Caco-2 (cell line): ENCODE results near the gene ERO1B. TPM values are rescaled to one million over a fixed set of nuclear protein-coding genes. Genes with fewer than 3 reads are reported as not detected.

Source experiments
- BruUV-seq: library from RNA; stranded (reverse); fragments of 400-500 nt; replicated peaks from 2 replicates; lab custom pipeline; 2021; lab: Mats Ljungman, UMichigan
- CTCF ChIA-PET: fragments of 300-600 bp; sonication (Branson Sonifier 250); formaldehyde crosslinking; loops from one replicate; lab custom pipeline; 2022; ENCODE audit warnings: antibody characterized with exemption; lab: Charles Lee
- POLR2A ChIA-PET: fragments of 300-600 bp; sonication (Branson Sonifier 250); formaldehyde crosslinking; loops from one replicate; lab custom pipeline; 2022; ENCODE audit warnings: antibody characterized with exemption; lab: Charles Lee
- DNase-seq, 2 experiments: peaks; one replicate each; pipeline versions ENCODE4 v3.0.0 to v3.0.0-alpha.2; 2020 to 2022
- H3K27me3 ChIP-seq: replicated peaks from 2 replicates; pipeline ENCODE4 v1.6.0; 2011; ENCODE audit warnings: low read length; ENCODE audit not compliant: control insufficient read depth, insufficient read depth
- H3K36me3 ChIP-seq: 2 replicates; pipeline ENCODE4 v1.5.1; 2011; ENCODE audit warnings: low read length; ENCODE audit not compliant: control insufficient read depth, insufficient read depth
- H3K4me1 ChIP-seq: fragments of 250-450 bp; sonication (Bioruptor Pico); 2 replicates; pipeline ENCODE4 v1.5.1; 2020; ENCODE audit warnings: mild to moderate bottlenecking
- H3K4me3 ChIP-seq: 2 replicates; pipeline ENCODE4 v1.5.1; 2011; ENCODE audit warnings: low read depth, mild to moderate bottlenecking, control low read depth, low read length
- H3K9me3 ChIP-seq: fragments of 250-450 bp; sonication (Bioruptor Pico); 2 replicates; pipeline ENCODE4 v1.5.1; 2020; ENCODE audit warnings: mild to moderate bottlenecking, moderate library complexity
- H3K27ac Mint-ChIP-seq: one replicate; pipeline ENCODE4 v1.8.0; 2022; ENCODE audit warnings: mixed read lengths; ENCODE audit not compliant: unreplicated experiment
- H3K27me3 Mint-ChIP-seq: one replicate; pipeline ENCODE4 v1.8.0; 2022; ENCODE audit warnings: mixed read lengths; ENCODE audit not compliant: insufficient read depth, unreplicated experiment
- H3K36me3 Mint-ChIP-seq: one replicate; pipeline ENCODE4 v1.8.0; 2022; ENCODE audit warnings: mild to moderate bottlenecking, mixed read lengths; ENCODE audit not compliant: insufficient read depth, unreplicated experiment
- H3K4me1 Mint-ChIP-seq: one replicate; pipeline ENCODE4 v1.8.0; 2022; ENCODE audit warnings: low read depth, mixed read lengths; ENCODE audit not compliant: unreplicated experiment
- H3K4me3 Mint-ChIP-seq: one replicate; pipeline ENCODE4 v1.8.0; 2022; ENCODE audit warnings: mild to moderate bottlenecking, moderate library complexity, mixed read lengths; ENCODE audit not compliant: unreplicated experiment
- H3K9me3 Mint-ChIP-seq: one replicate; pipeline ENCODE4 v1.8.0; 2022; ENCODE audit warnings: mixed read lengths; ENCODE audit not compliant: unreplicated experiment
- CTCF ChIP-seq, 2 experiments: fragments of 200-600 bp in 1 of 2; IDR thresholded peaks; 1 replicate in 1 of 2; 2 replicates in 1 of 2; pipeline versions ENCODE4 v1.5.1 to v1.8.0; 2011 to 2022; ENCODE audit warnings: antibody characterized with exemption in 1 of 2, control low read depth in 1 of 2, inconsistent platforms in 1 of 2, low read depth in 1 of 2, low read length in 1 of 2, mild to moderate bottlenecking in 1 of 2, moderate library complexity in 1 of 2; ENCODE audit not compliant: insufficient read depth in 1 of 2, severe bottlenecking in 1 of 2, unreplicated experiment in 1 of 2
- intact Hi-C: fragments of 100-400 bp; cut with micrococcal nuclease; formaldehyde crosslinking; loops from one replicate; pipeline ENCODE4 v1.10.0; 2022; ENCODE audit not compliant: unreplicated experiment
- total RNA-seq: library from RNA; stranded (reverse); gene quantifications from 2 replicates; pipeline ENCODE4 v1.2.3, GENCODE V29; 2022

ERO1B gene
- total RNA-seq, 1 experiment from 2014 or later, result 2.6 TPM

GRCh38 chr1:236207569-236207968, 74.2 kb downstream of the ERO1B start:
- POLR2A ChIA-PET, result no interaction called here
- TF ChIP-seq CTCF (IDR thresholded peaks at IDR 0.05; ENCODE audit: insufficient read depth in 1 of 2, low read depth in 1 of 2, low read length in 1 of 2, severe bottlenecking in 1 of 2, unreplicated experiment in 1 of 2), result no peak
- H3K36me3 ChIP-seq, result no peaks in the 10 kb centered on the region
- BruUV-seq, result no TSS peak
- intact Hi-C loops, result no loop called here
- Mint-ChIP-seq H3K9me3 (peaks cover 15% of the 10 kb centered on the region), H3K27ac (no peak overlapping the region), H3K4me1 (no peaks in the 10 kb centered on the region), H3K27me3 (no peaks in the 10 kb centered on the region), H3K36me3 (peaks cover 4% of the 10 kb centered on the region), H3K4me3 (no peak overlapping the region)
- DNase-seq, result no peak
- CTCF ChIA-PET, result no interaction called here
- no peak overlapping the region for H3K4me3 ChIP-seq
- H3K4me1 ChIP-seq, result no peaks in the 10 kb centered on the region
- H3K9me3 ChIP-seq, result no peaks in the 10 kb centered on the region
- no peaks in the 10 kb centered on the region for H3K27me3 ChIP-seq

DNA sequence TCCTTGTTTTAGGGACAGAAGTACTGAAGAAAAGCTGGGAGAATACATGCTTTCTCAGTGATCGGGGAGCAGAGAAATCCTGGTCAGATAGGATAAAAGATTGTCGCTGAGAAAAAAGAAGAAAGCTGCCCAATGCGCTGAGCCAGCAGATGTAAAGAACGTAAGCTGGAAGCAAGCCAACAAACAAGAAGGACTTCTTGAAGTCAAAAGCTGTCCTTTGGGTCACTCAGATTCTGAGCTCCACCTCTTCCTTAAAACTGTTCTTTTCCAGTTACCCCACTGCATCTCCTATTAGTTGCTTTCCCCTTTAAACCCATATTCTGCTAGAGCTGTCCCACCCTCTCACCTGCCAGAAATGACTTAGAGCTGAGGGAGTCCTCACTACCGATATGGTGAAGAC, 74.6 kb downstream of the ERO1B start:
- H3K27ac Mint-ChIP-seq, result no peak overlapping the region

DNA sequence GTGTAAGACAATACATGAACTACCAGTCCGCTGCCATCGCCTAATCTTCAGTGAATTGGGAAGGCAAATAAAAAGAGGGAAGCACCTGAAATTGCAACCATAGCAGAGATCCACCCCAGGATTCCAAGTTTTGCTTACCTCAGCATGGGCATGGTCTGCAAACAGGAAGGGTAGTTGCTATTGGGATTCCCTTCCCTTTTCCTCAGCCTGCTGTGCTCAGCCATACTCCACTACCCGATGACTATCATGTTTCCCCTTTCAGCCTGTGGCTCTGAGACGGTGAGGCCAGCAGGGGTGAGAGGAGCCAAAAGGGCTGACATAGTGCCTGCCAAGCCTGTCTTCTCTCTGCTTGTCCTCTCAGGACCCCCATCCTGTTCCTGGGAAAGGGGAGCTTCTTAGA, 75.2 kb downstream of the ERO1B start:
- Histone ChIP-seq H3K4me3 (no peak overlapping the region), H3K9me3 (no peaks in the 10 kb centered on the region), H3K36me3 (no peaks in the 10 kb centered on the region), H3K27me3 (no peaks in the 10 kb centered on the region), H3K4me1 (no peaks in the 10 kb centered on the region)
- Mint-ChIP-seq H3K4me1 (no peaks in the 10 kb centered on the region), H3K36me3 (peaks cover 6% of the 10 kb centered on the region), H3K4me3 (no peak overlapping the region), H3K27ac (no peak overlapping the region), H3K9me3 (peaks cover 20% of the 10 kb centered on the region), H3K27me3 (no peaks in the 10 kb centered on the region)
- DNase-seq, result no peak
- no peak for TF ChIP-seq CTCF (IDR thresholded peaks at IDR 0.05; ENCODE audit: insufficient read depth in 1 of 2, low read depth in 1 of 2, low read length in 1 of 2, severe bottlenecking in 1 of 2, unreplicated experiment in 1 of 2)
- no TSS peak for BruUV-seq
- intact Hi-C loops, result no loop called here
- ChIA-PET POLR2A (no interaction called here), CTCF (no interaction called here)

More for the DNA sequence above, 74.6 kb downstream of the ERO1B start:
- Mint-ChIP-seq H3K36me3 (peaks cover 6% of the 10 kb centered on the region), H3K4me3 (no peak overlapping the region), H3K4me1 (no peaks in the 10 kb centered on the region), H3K27me3 (no peaks in the 10 kb centered on the region), H3K9me3 (peaks cover 17% of the 10 kb centered on the region)
- H3K9me3 ChIP-seq, result no peaks in the 10 kb centered on the region
- CTCF ChIA-PET, result no interaction called here
- intact Hi-C loops, result no loop called here
- POLR2A ChIA-PET, result no interaction called here
- H3K4me1 ChIP-seq, result no peaks in the 10 kb centered on the region
- no TSS peak for BruUV-seq
- H3K36me3 ChIP-seq, result no peaks in the 10 kb centered on the region
- H3K4me3 ChIP-seq, result no peak overlapping the region
- DNase-seq, result no peak
- no peak for TF ChIP-seq CTCF (IDR thresholded peaks at IDR 0.05; ENCODE audit: insufficient read depth in 1 of 2, low read depth in 1 of 2, low read length in 1 of 2, severe bottlenecking in 1 of 2, unreplicated experiment in 1 of 2)
- H3K27me3 ChIP-seq, result no peaks in the 10 kb centered on the region
